Measurements from ENCODE around the gene PIGN.

The PIGN gene

DNA sequence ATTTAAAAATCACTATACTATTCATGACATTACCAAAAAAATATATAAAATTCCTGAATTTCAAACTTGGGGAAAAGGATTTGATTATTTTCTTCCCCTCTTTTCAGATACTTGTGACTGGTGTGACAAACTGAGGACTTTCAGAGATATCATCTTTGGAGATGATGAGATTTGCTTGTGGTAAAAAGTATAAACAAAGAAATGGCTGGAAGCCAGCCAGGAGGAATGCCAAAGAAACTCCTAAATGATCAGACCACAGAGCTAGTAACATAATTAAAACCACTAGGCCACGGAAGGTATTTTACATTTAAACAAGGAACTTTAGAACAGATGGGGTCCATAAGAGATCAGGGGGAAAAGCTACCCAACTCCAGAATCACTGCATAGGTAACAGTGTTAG, 58.7 kb downstream of the PIGN start:
- no peak for DNase-seq (ENCODE audit: low spot score)
- TF ChIP-seq, protein P1, sequence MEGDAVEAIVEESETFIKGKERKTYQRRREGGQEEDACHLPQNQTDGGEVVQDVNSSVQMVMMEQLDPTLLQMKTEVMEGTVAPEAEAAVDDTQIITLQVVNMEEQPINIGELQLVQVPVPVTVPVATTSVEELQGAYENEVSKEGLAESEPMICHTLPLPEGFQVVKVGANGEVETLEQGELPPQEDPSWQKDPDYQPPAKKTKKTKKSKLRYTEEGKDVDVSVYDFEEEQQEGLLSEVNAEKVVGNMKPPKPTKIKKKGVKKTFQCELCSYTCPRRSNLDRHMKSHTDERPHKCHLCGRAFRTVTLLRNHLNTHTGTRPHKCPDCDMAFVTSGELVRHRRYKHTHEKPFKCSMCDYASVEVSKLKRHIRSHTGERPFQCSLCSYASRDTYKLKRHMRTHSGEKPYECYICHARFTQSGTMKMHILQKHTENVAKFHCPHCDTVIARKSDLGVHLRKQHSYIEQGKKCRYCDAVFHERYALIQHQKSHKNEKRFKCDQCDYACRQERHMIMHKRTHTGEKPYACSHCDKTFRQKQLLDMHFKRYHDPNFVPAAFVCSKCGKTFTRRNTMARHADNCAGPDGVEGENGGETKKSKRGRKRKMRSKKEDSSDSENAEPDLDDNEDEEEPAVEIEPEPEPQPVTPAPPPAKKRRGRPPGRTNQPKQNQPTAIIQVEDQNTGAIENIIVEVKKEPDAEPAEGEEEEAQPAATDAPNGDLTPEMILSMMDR (IDR thresholded peaks at IDR 0.05; ENCODE audit: extremely low read depth, insufficient read depth, missing control alignments), result no peak
- in situ Hi-C loops (cut with MboI; ENCODE audit: low pct_unique_long_range_greater_than_20kb, low sequenced_read_pairs, unreplicated experiment), result loop anchor here (25.0 kb wide), 1 partner anchor 541 kb away; no protein-coding TSS in a partner anchor

DNA sequence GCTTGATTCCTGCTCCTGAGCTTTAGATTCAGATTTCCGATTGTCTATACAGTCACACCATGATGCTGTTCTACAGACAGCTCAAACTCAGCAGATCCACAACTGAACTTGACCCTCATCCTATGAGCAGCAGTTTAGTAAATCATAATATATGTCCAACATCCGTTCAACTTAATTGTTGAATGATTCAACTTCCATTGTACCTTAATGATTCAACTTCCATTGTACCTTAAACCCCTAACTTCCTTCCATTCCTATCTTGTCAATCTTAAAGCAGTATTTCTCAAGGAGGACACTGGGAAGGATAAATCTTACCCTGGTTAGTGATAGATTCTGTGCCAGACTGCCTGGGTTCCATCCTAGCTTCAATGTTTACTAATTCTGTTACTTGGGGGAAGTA, 60.1 kb downstream of the PIGN start:
- in situ Hi-C loops (cut with MboI; ENCODE audit: low pct_unique_long_range_greater_than_20kb, low sequenced_read_pairs, unreplicated experiment), result loop anchor here (25.0 kb wide), 1 partner anchor 539 kb away; no protein-coding TSS in a partner anchor
- TF ChIP-seq, protein P1 (IDR thresholded peaks at IDR 0.05; ENCODE audit: extremely low read depth, insufficient read depth, missing control alignments), result no peak
- no peak for DNase-seq (ENCODE audit: low spot score)

DNA sequence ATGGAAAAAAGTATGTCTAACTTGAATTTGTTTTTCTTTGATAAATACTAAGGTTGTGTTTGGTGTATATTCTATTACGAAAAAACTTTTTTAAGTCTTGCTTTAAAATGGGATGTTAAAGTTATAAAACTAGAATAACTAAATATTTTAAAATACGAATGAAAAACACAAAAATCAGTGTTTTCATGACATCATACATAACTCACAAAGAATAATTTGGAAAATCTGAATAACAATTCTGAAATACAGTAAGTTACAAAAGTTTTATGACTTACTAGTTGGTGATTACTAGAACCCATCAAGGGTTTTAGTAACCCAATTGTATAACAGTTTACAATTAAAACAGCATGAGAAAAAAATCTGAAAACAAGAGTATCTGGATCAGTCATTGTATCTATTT, 61.2 kb downstream of the PIGN start:
- TF ChIP-seq, protein P1 (IDR thresholded peaks at IDR 0.05; ENCODE audit: extremely low read depth, insufficient read depth, missing control alignments), result no peak
- DNase-seq (ENCODE audit: low spot score), result no peak
- in situ Hi-C loops (cut with MboI; ENCODE audit: low pct_unique_long_range_greater_than_20kb, low sequenced_read_pairs, unreplicated experiment), result loop anchor here (25.0 kb wide), 1 partner anchor 538 kb away; no protein-coding TSS in a partner anchor

DNA sequence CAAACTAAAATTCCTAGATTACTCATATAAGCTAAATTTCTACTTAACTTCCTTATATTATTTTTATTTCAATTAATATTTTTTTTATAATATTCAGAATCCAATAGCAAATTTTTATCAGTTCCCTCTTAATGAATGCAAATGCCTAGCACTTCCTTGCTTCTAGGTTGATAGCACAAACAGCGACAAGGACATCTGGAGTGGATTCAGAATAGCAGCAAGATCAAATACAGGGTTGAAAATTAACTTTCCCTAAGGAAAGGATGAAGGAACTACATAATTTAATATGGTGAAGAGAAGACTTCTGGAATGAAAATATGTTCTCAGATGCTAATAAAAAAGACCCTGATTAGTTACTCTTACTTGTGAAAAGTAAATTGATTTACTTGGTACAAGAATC, 64.5 kb downstream of the PIGN start:
- no peak for DNase-seq (ENCODE audit: low spot score)
- in situ Hi-C loops (cut with MboI; ENCODE audit: low pct_unique_long_range_greater_than_20kb, low sequenced_read_pairs, unreplicated experiment), result no loop called here
- TF ChIP-seq, protein P1 (IDR thresholded peaks at IDR 0.05; ENCODE audit: extremely low read depth, insufficient read depth, missing control alignments), result no peak

DNA sequence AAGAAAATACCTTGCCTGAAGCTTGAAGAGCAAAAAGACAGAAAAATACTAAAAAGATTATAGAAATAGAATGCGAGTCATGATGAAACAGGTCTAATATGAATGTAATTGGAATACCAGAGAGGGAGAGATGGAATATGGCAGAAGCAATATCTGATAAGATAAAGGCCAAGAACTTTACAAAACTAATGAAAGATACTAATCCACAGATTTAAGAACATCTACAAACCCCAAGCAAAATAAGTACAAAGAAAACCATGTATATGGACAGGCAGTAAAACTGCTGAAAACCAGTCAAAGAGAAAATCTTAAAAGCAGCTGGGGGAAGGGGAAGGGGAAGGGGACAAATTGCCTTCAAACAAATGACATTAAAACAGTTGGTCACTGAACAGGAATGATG, 67.0 kb downstream of the PIGN start:
- no peak for DNase-seq (ENCODE audit: low spot score)
- TF ChIP-seq, protein P1 (IDR thresholded peaks at IDR 0.05; ENCODE audit: extremely low read depth, insufficient read depth, missing control alignments), result no peak
- in situ Hi-C loops (cut with MboI; ENCODE audit: low pct_unique_long_range_greater_than_20kb, low sequenced_read_pairs, unreplicated experiment), result no loop called here

DNA sequence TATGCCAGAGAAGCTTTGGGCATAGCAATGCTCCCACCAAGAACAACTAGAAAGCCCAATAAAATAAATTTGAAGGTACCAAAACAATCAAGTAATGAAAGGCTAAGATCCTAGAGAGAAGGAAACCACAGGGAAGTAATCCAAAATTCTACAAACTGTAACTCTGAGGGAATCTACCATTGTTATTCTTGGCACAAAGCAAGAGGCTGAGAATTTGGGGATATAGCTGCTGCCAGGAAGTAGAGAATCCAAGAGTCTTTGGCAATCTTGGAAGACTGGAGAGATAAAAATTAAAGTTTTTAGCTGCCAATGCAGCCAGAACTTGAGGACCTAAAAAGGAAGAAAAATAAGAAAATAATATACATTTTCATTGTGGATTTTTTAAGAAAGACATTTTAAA, 68.5 kb downstream of the PIGN start:
- TF ChIP-seq, protein P1 (IDR thresholded peaks at IDR 0.05; ENCODE audit: extremely low read depth, insufficient read depth, missing control alignments), result no peak
- no peak for DNase-seq (ENCODE audit: low spot score)
- in situ Hi-C loops (cut with MboI; ENCODE audit: low pct_unique_long_range_greater_than_20kb, low sequenced_read_pairs, unreplicated experiment), result no loop called here

DNA sequence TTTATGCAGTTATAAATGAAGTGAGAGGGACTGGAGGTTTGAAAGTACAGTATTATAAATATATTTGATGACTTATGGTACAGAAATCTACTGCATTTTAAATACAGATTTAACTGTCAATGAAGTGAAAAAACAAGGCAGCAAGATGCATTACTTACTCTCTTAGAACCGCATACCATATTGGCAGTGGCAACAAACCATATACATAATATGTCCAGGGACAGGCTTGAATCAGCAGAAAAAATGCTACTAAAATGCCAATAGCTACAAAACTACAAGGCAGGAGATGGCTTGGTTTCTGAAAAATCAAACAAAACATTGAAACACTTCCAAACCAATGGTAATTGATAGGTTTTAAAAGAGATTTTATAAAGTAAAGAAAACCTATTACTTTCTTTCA, 77.2 kb downstream of the PIGN start:
- TF ChIP-seq, protein P1 (IDR thresholded peaks at IDR 0.05; ENCODE audit: extremely low read depth, insufficient read depth, missing control alignments), result no peak
- in situ Hi-C loops (cut with MboI; ENCODE audit: low pct_unique_long_range_greater_than_20kb, low sequenced_read_pairs, unreplicated experiment), result no loop called here
- no peak for DNase-seq (ENCODE audit: low spot score)

Data from GM13977 (cell line).